Prostate gland (tissue), 2 donors: Measurements from ENCODE around the gene DNAJC22. TPM values are rescaled to one million over a fixed set of nuclear protein-coding genes. Genes with fewer than 3 reads are reported as not detected.
A peak's percentile ranks its signal among the peaks of the same experiment; 100 is the strongest.

Experiments
- DNase-seq: peaks from one replicate; pipeline ENCODE4 v3.0.0-alpha.2; 2019; ENCODE audit warnings: low spot score
- H3K27ac ChIP-seq, 2 donors: fragments of 200-600 bp; sonication (generic); 2 replicates each; pipeline ENCODE4 v1.5.1; 2017 to 2019
- H3K27me3 ChIP-seq: fragments of 200-600 bp; sonication (generic); replicated peaks from 2 replicates; pipeline ENCODE4 v1.5.1; 2019; ENCODE audit not compliant: insufficient read depth
- H3K36me3 ChIP-seq, 2 donors: fragments of 200-600 bp; sonication (generic); 1 replicate in 1 of 2; 2 replicates in 1 of 2; pipeline versions ENCODE4 v1.5.1 to v1.8.1; 2017 to 2019
- H3K4me1 ChIP-seq: fragments of 200-600 bp; sonication (generic); replicated peaks from 2 replicates; pipeline ENCODE4 v1.5.1; 2019
- H3K4me3 ChIP-seq, 2 donors: fragments of 200-600 bp; sonication (generic); 2 replicates each; pipeline ENCODE4 v1.5.1; 2017 to 2019
- H3K9me3 ChIP-seq: fragments of 200-600 bp; sonication (generic); 2 replicates; pipeline ENCODE4 v1.5.1; 2017
- POLR2A ChIP-seq: fragments of 450-650 bp; IDR thresholded peaks from one replicate; pipeline ENCODE4 v1.6.1; 2016; ENCODE audit warnings: antibody characterized with exemption, mild to moderate bottlenecking
- POLR2AphosphoS5 ChIP-seq: sonication (generic); formaldehyde crosslinking; IDR thresholded peaks from one replicate; pipeline ENCODE4 v1.6.1; 2017; ENCODE audit warnings: antibody characterized with exemption
- WGBS: methylation state at CpG from one replicate; pipeline ENCODE4 v1.1.5; 2018; 5-methylcytosine and 5-hydroxymethylcytosine counted together
- intact Hi-C: fragments of 100-400 bp; cut with DNase I; formaldehyde crosslinking; loops from one replicate; pipeline ENCODE4 v1.14.2; 2022
- total RNA-seq, 2 donors: library from RNA; depleted of rRNA; stranded (reverse); fragments of >200 nt; gene quantifications; one replicate each; pipeline ENCODE4 v1.1.0, GENCODE V29; 2016
- TF ChIP-seq, protein P1 (sequence below), 4 experiments: fragments of 200-600 bp in 2 of 4; fragments of 450-650 bp in 2 of 4; sonication (generic) in 2 of 4; IDR thresholded peaks; 1 replicate in 3 of 4; 2 replicates in 1 of 4; pipeline ENCODE4 v1.5.1; 2016 to 2019; ENCODE audit warnings: antibody characterized with exemption in 4 of 4, mild to moderate bottlenecking in 2 of 4, moderate library complexity in 2 of 4

Gene DNAJC22
- total RNA-seq, 2 donors from 2014 or later, result 0.23 to 4.3 TPM

DNA sequence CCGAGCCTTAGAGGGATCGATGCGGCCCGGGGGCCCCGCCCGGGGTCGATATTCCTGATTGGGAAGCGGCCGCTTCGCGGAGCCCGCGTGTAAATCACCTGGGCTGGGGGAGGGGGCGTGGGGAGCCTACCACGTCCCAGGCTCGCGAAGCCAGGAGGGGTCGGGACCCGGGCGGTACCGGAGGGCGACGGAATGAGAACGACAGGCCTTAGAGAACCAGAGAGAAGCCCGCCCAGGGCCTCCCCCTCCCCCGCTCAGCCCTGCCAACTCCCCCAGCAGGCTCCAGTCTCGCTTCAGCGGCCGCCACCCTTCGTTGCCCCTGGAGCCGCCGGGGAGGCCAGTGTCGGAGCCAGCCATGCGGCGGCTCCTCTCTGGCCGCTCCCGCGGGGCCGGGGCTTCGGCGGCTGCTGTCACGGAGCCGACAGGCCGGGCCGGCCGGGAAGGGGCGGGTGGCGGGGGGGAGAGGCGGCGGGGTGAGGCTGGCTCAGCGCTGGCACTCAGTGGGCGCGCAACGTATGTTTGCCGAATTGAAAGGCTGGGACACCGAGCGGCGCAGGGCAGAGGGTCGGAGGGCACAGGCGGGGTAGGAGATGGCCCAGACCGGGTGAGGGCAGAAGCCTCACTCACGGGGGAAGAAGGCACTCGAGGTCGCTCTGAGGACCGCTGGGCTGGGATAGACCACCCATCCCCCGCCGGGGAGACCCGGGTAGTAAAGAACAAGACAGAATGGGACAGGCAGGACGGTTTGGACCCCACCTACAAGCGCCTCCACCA is 1.4 kb upstream of the DNAJC22 start:
- intact Hi-C loops, result no loop called here
- peaks cover 11% of the 10 kb centered on the region for H3K27me3 ChIP-seq
- 2% methylated on average over 55 of the region's 70 CpGs for WGBS

DNA sequence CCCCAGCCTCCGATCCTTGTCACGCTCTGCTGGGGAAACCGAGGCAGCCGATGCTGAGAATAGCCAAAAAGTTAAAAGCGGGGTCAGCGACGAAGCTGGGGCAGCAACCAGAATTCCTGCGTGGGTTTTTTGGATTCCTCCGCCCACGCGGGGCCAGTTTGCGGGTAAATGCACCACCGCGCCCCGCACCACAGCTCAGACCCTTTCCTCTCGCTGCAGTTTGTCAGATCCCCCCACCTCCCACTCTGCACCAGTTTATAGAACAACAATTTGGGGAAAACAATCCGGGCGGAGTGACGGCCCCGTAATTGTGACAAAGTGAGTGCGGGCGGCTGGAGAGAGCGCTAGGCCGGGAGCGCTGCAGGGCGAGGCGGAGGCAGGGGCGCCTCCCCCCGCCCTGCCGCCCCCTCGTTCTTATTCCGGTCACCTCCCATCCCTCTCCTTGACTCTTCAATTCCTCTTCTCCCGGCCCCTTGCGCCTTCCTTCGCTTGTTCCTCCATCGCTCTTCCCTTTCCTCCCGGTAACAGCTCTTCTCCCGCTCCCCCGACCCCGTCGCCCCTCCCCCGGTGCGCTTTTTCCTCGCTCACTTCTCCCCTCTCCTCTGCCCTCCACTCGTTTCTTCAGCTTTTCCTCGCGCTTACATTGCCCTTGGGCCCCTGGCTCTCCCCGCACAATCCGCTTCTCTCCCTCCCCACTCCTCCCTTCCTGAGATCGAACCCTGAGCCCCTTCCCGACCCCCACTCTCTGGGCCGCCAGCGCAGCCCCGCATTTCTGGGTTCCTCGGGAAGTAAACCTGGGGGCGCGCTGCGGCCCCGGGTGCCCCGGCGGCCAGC is 646 bp upstream of the DNAJC22 start:
- TF ChIP-seq, protein P1, sequence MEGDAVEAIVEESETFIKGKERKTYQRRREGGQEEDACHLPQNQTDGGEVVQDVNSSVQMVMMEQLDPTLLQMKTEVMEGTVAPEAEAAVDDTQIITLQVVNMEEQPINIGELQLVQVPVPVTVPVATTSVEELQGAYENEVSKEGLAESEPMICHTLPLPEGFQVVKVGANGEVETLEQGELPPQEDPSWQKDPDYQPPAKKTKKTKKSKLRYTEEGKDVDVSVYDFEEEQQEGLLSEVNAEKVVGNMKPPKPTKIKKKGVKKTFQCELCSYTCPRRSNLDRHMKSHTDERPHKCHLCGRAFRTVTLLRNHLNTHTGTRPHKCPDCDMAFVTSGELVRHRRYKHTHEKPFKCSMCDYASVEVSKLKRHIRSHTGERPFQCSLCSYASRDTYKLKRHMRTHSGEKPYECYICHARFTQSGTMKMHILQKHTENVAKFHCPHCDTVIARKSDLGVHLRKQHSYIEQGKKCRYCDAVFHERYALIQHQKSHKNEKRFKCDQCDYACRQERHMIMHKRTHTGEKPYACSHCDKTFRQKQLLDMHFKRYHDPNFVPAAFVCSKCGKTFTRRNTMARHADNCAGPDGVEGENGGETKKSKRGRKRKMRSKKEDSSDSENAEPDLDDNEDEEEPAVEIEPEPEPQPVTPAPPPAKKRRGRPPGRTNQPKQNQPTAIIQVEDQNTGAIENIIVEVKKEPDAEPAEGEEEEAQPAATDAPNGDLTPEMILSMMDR (IDR thresholded peaks at IDR 0.05), result no peak
- TF ChIP-seq POLR2AphosphoS5, result no peak
- TF ChIP-seq POLR2A, result no peak
- H3K4me1 ChIP-seq, result peaks cover 29% of the 10 kb centered on the region
- intact Hi-C loops, result no loop called here

More for the DNA sequence above, 1.4 kb upstream of the DNAJC22 start:
- DNase-seq, result no peak
- TF ChIP-seq POLR2A (no peak), POLR2AphosphoS5 (no peak)
- TF ChIP-seq, protein P1 (IDR thresholded peaks at IDR 0.05), result no peak
- Histone ChIP-seq H3K36me3 (no peaks in the 10 kb centered on the region), H3K4me3 (peak overlapping the region; percentile 2 to 29), H3K27ac (no peak overlapping the region), H3K4me1 (peaks cover 29% of the 10 kb centered on the region), H3K9me3 (no peaks in the 10 kb centered on the region)

DNA sequence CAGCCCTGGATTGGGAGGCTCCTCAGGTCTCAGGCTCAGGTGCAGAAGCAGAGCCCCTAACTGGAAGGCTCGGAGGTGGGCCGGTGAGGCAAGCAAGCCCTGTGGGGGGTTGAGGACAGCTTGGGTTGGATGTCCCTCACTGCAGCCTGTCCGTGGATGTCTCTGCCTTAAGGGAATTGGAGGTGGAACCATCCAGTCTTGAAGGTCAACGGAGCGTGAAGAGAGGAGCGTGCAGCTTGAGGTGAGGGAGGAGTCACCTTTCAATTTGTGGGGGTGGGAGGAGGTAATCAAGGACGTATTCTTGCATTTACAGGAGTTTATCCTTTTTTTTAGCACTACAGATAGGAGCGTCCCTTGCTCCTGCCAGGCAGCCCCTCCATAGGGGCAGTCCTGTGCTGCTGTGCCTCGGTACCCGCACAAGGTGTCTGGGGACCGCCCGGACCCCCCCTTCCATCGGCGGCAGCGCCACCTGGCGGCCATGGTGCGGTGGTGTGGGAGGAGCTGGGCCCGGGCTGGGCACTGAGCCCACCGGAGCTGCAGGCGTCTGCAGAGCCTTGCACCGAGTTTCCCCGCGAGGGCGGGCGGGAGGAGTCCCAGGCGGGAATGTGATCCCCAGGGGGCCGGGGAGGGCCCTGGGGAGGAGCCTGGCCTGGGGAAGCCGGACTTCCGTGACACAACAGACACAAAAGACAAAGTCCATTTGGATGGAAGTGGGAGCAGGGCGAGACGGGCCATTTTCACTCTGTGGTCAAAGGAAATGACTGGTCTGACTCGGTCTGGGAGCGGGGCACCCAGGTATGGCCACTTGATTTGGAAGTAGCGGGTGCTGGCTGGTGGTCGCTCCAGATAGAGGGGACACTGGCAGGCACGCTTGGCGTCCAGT is 864 bp downstream of the DNAJC22 start:
- H3K9me3 ChIP-seq, result no peaks in the 10 kb centered on the region
- H3K27ac ChIP-seq, result no peak overlapping the region
- peaks cover 11% of the 10 kb centered on the region for H3K27me3 ChIP-seq
- H3K4me3 ChIP-seq, result peak overlapping the region; percentile 13 to 29
- DNase-seq, result peak; percentile 51
- 9% methylated on average over 37 of the region's 37 CpGs for WGBS
- H3K4me1 ChIP-seq, result peaks cover 29% of the 10 kb centered on the region
- no peaks in the 10 kb centered on the region for H3K36me3 ChIP-seq
- intact Hi-C loops, result no loop called here
- TF ChIP-seq, protein P1 (IDR thresholded peaks at IDR 0.05), result peak; percentile 81 to 90 (median 84)
- TF ChIP-seq POLR2AphosphoS5 (peak; percentile 39), POLR2A (no peak)

More for the DNA sequence above, 646 bp upstream of the DNAJC22 start:
- Histone ChIP-seq H3K27me3 (peaks cover 11% of the 10 kb centered on the region), H3K9me3 (no peaks in the 10 kb centered on the region), H3K4me3 (peak overlapping the region; percentile 13 to 29), H3K36me3 (no peaks in the 10 kb centered on the region), H3K27ac (no peak overlapping the region)
- DNase-seq, result no peak
- 4% methylated on average over 60 of the region's 61 CpGs for WGBS

DNA sequence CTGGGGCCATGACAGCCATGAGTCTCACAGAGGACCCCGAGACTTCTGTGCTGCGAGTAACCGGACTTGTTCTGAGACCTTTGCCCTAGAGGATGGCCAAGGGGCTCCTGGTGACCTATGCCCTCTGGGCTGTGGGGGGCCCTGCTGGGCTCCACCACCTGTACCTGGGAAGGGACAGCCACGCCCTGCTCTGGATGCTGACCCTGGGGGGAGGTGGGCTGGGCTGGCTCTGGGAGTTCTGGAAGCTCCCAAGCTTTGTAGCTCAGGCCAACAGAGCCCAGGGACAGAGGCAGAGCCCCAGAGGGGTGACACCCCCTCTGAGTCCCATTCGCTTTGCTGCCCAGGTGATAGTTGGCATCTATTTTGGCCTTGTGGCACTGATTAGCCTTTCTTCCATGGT is 2.1 kb downstream of the DNAJC22 start:
- H3K4me1 ChIP-seq, result peaks cover 25% of the 10 kb centered on the region
- WGBS, result 99% methylated on average over 5 of the region's 5 CpGs
- no peaks in the 10 kb centered on the region for H3K9me3 ChIP-seq
- no peak overlapping the region for H3K4me3 ChIP-seq
- no peaks in the 10 kb centered on the region for H3K36me3 ChIP-seq
- DNase-seq, result no peak
- TF ChIP-seq, protein P1 (IDR thresholded peaks at IDR 0.05), result no peak
- no peak for TF ChIP-seq POLR2AphosphoS5
- TF ChIP-seq POLR2A, result no peak
- peaks cover 11% of the 10 kb centered on the region for H3K27me3 ChIP-seq
- intact Hi-C loops, result no loop called here
- no peak overlapping the region for H3K27ac ChIP-seq
